ENCODE results near the gene SSRP1. TPM values are rescaled to one million over a fixed set of nuclear protein-coding genes. Genes with fewer than 3 reads are reported as not detected.
A peak's percentile ranks its signal among the peaks of the same experiment; 100 is the strongest.

The SSRP1 gene
- total RNA-seq, 1 experiment from 2014 or later: 290 TPM

DNA sequence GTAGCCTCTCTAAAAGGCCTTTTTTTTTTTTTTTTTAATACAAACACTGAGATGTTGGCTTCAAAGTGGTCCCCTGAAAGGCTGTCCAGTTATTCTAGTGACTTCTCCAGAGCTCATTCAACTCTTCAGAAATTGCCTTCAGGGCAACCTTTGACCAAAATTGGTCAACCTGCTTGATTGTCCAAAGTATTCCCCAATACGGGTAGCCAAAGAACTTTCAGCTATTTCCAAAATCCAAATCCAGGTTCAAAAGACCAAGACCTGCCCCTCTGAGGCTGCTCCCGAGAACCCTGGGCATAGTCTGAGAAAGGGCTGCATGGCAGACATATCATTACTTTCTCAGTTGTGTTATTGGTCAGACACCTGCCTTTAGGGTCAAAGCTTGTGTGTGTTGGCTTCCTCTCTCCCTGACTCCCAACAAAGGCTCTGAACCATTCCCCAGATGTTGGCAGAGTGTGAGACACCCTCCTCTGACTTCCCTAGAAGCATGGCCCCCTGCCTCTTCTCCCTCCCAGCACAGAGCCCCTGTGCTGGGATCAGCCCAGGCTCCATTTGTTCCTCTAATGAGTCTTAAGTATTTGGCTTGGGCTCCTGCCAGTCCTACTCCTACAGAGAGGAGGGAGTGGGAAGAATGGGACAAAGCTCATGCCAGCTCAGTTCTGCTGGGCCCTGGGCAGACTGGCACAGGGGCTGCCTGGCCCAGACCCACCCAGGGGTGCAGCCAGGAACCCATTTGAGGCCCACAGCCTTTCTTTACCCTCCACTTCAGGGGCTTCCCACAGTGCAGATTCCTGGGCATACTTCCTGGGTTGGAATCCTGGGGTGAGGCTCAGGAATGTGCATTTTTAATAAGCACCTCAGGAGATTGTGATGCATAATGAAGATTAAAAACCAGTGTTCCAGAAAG lies 41.2 kb downstream of the SSRP1 start:
- peak; percentile 57 to 68 for DNase-seq

GRCh38 chr11:57290288-57290687 lies 45.4 kb downstream of the SSRP1 start:
- H3K9me3 ChIP-seq (ENCODE audit: insufficient read depth, low read depth): no peaks in the 10 kb centered on the region
- no peak overlapping the region for H3K4me2 ChIP-seq
- peaks cover 23% of the 10 kb centered on the region for H3K4me1 ChIP-seq (replicated peaks; ENCODE audit: insufficient read depth)
- TF ChIP-seq, protein P1, sequence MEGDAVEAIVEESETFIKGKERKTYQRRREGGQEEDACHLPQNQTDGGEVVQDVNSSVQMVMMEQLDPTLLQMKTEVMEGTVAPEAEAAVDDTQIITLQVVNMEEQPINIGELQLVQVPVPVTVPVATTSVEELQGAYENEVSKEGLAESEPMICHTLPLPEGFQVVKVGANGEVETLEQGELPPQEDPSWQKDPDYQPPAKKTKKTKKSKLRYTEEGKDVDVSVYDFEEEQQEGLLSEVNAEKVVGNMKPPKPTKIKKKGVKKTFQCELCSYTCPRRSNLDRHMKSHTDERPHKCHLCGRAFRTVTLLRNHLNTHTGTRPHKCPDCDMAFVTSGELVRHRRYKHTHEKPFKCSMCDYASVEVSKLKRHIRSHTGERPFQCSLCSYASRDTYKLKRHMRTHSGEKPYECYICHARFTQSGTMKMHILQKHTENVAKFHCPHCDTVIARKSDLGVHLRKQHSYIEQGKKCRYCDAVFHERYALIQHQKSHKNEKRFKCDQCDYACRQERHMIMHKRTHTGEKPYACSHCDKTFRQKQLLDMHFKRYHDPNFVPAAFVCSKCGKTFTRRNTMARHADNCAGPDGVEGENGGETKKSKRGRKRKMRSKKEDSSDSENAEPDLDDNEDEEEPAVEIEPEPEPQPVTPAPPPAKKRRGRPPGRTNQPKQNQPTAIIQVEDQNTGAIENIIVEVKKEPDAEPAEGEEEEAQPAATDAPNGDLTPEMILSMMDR (conservative IDR thresholded peaks at IDR 0.05): no peak
- TF ChIP-seq EZH2 (IDR thresholded peaks at IDR 0.05; ENCODE audit: low read depth): no peak
- no TSS peak for BruUV-seq (replicated peaks)
- CTCF ChIA-PET: no interaction called here
- no peak overlapping the region for H3K4me3 ChIP-seq
- no peaks in the 10 kb centered on the region for H3K27me3 ChIP-seq (ENCODE audit: insufficient read depth, low read depth)
- peaks cover 30% of the 10 kb centered on the region for H3F3A ChIP-seq (ENCODE audit: insufficient read depth, low read depth)
- no peaks in the 10 kb centered on the region for H3K79me2 ChIP-seq (ENCODE audit: low read depth)
- no peak overlapping the region for H3K27ac ChIP-seq
- intact Hi-C loops (cut with micrococcal nuclease; ENCODE audit: unreplicated experiment): loop anchor here (10.0 kb wide), 1 partner anchor 385 kb away; no protein-coding TSS in a partner anchor
- no peaks in the 10 kb centered on the region for H3K9me2 ChIP-seq (ENCODE audit: insufficient read depth)
- H3K36me3 ChIP-seq (ENCODE audit: low read depth): no peaks in the 10 kb centered on the region
- POLR2A ChIA-PET (ENCODE audit: unreplicated experiment): interaction anchor here (0.5 kb wide), 1 partner anchor 79 kb away, joined by 9 read pairs; no protein-coding TSS in a partner anchor
- no peaks in the 10 kb centered on the region for H4K20me1 ChIP-seq (ENCODE audit: insufficient read depth)
- no peak overlapping the region for H2AFZ ChIP-seq
- DNase-seq: no peak

More for the DNA sequence above, 41.2 kb downstream of the SSRP1 start:
- Histone ChIP-seq H4K20me1 (ENCODE audit: insufficient read depth) (no peaks in the 10 kb centered on the region), H3K4me2 (peak overlapping the region; percentile 65), H3K9me2 (ENCODE audit: insufficient read depth) (no peaks in the 10 kb centered on the region), H3K27ac (peak overlapping the region; percentile 89), H2AFZ (no peak overlapping the region), H3K27me3 (ENCODE audit: insufficient read depth, low read depth) (no peaks in the 10 kb centered on the region), H3K36me3 (ENCODE audit: low read depth) (peaks cover 7% of the 10 kb centered on the region), H3K4me1 (replicated peaks; ENCODE audit: insufficient read depth) (peaks cover 40% of the 10 kb centered on the region), H3F3A (ENCODE audit: insufficient read depth, low read depth) (peaks cover 50% of the 10 kb centered on the region), H3K4me3 (no peak overlapping the region), H3K9me3 (ENCODE audit: insufficient read depth, low read depth) (peaks cover 4% of the 10 kb centered on the region; the same call in 1 of the 2 replicates), H3K79me2 (ENCODE audit: low read depth) (no peaks in the 10 kb centered on the region)
- BruUV-seq (replicated peaks): no TSS peak
- intact Hi-C loops (cut with micrococcal nuclease; ENCODE audit: unreplicated experiment): loop anchor here (10.0 kb wide), 1 partner anchor 390 kb away; no protein-coding TSS in a partner anchor
- no peak for TF ChIP-seq EZH2 (IDR thresholded peaks at IDR 0.05; ENCODE audit: low read depth)
- TF ChIP-seq, protein P1 (conservative IDR thresholded peaks at IDR 0.05): no peak
- ChIA-PET CTCF (interaction anchor here (0.7 kb wide), 2 partner anchors 10 to 31 kb away, joined by 7 to 12 read pairs; partner anchors contain the start of gene TNKS1BP1), POLR2A (ENCODE audit: unreplicated experiment) (interaction anchor here (0.6 to 1.0 kb wide), 4 partner anchors 13 to 165 kb away, joined by 3 to 7 read pairs (median 4); no protein-coding TSS in a partner anchor)

DNA sequence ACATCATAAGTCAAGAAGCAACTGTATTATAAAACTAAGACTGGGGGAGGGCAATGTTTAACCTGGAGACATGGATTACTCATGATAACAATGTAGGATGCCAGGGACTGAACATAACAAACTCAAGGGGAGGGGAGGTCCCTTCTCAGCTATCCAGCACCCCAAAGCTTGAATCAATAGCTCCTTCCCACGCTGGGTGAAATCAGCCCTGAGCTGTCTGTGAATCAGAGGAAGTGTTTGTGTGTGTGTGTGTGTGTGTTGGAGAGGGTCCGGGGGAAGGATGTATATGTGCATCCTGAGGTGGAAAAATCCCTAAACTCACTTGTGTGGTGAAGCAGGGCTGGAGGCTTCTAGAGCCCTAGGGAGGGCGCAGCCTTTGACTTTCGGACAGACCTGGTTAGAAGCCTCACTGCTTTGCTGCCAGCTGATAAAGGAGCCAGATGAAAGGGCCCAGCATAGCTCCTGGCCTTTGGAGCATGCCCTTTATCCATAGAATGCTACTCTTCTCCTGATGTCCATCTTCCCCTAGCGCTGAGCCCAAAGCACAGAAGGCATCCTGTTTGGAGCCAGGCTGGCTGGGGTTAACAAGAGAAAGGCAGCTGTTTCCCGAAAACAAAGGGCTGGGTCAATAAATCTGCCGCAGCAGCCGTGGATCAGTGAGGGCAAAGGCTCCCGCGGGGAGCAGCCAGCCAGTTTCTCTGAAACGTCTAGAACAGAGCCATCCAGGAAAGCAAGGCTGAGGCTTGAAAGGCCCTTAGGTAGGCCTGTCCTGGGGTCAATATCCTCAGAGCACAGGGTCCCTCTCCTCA lies 46.7 kb downstream of the SSRP1 start:
- Histone ChIP-seq H4K20me1 (ENCODE audit: insufficient read depth) (no peaks in the 10 kb centered on the region), H3K4me3 (no peak overlapping the region), H3K27ac (no peak overlapping the region), H3K4me2 (no peak overlapping the region), H3K27me3 (ENCODE audit: insufficient read depth, low read depth) (no peaks in the 10 kb centered on the region), H3K9me3 (ENCODE audit: insufficient read depth, low read depth) (no peaks in the 10 kb centered on the region), H3K36me3 (ENCODE audit: low read depth) (no peaks in the 10 kb centered on the region), H3F3A (ENCODE audit: insufficient read depth, low read depth) (peaks cover 21% of the 10 kb centered on the region), H3K79me2 (ENCODE audit: low read depth) (no peaks in the 10 kb centered on the region), H3K9me2 (ENCODE audit: insufficient read depth) (no peaks in the 10 kb centered on the region), H3K4me1 (replicated peaks; ENCODE audit: insufficient read depth) (peaks cover 11% of the 10 kb centered on the region), H2AFZ (no peak overlapping the region)
- ChIA-PET CTCF (no interaction called here), POLR2A (ENCODE audit: unreplicated experiment) (interaction anchor here (0.6 to 0.7 kb wide), 3 partner anchors 15 to 1121 kb away, joined by 3 to 9 read pairs (median 8); no protein-coding TSS in a partner anchor)
- BruUV-seq (replicated peaks): no TSS peak
- DNase-seq: no peak
- TF ChIP-seq EZH2 (IDR thresholded peaks at IDR 0.05; ENCODE audit: low read depth): no peak
- TF ChIP-seq, protein P1 (conservative IDR thresholded peaks at IDR 0.05): no peak
- intact Hi-C loops (cut with micrococcal nuclease; ENCODE audit: unreplicated experiment): no loop called here
